HG03469 (cell line): ENCODE data around the gene PEX7.
"Not testable (repeated sequence)": the region's sequence is repeated elsewhere in the genome, so short reads cannot be mapped to it uniquely, and the experiment has no call there.

Experiments used
- ATAC-seq: cut with Tn5 transposase; IDR thresholded peaks from one replicate; pipeline ENCODE4 v1.9.1; 2021; ENCODE audit warnings: mild to moderate bottlenecking, moderate library complexity, moderate number of reproducible peaks; ENCODE audit not compliant: unreplicated experiment

The PEX7 gene

DNA sequence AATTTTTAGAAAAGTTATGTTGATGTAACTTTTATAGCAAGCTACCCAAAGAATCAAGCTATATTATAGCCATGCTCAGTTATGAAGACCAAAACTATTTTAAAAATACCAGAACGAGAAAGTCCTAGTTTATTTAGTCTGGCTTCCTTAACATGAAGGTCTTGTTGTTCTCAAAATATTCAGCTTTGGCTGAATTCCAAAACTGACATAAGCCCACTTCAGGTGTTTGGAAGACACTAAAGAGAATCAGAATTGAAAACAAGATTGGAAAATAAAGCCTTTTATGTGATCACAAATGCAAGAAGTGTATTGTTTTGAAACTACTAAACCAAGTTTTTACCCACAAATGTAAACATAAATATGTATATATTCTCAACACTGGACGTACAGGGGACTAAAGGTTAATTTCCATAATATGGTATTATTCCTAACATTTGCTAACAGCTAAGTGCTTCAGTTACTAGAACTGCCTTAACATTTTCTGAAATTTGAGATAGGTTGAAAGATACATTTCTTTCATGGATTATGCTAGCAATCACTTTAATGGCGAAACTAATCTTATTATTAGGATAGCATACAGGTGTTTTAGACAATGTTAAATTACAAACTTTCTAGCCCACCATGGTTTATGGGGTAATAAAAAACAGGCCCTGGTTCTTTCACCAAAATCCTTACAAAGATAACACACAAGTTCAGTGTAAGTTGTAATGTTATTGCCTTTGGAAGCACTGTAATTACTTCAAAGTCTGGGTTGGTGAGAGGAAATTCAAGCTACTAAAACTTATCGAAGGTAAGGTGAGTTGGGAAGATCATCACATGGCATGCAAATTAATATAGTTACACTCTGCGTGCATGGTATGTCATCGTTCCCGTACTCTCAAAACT is 31.7 kb upstream of the PEX7 start:
- no peak for ATAC-seq

DNA sequence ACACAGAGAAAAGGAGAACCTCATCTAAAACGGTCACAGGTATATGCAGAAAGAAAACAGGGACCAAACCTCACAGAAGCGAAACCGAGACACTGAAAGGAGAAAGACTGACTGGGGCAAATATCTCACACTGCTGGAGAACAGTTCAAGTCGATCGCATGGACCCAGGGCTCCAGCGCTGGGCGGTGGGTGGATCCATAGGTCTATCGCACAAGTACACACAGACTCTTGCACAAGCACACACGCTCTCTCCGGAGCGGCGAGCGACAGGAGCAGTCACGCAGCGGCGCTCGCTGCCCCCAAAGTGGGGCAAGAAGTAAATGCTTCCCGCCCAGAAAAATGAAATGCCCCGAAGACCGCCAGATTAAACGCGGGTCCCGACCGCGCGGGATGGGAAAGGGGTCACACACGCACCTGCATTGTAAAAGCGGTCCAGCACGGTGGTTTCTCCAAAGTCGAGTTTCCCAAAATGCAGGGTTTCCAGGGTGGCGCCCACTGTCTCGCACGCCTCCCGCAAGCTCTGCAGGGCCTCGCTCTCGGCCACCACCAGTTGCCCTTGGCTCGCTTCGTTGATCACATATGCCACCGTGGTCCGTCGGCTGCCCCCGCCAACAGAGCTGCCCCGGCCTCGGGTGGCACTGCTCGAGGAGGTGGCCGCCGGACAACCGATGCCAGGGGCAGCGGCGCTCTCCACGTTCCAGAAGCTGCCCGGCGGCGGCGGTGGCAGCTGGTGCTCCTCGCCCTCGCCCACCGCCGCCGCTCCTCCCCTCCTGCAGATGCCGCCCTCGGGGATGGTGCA is 30.9 kb upstream of the PEX7 start:
- peak; percentile 24 for ATAC-seq

DNA sequence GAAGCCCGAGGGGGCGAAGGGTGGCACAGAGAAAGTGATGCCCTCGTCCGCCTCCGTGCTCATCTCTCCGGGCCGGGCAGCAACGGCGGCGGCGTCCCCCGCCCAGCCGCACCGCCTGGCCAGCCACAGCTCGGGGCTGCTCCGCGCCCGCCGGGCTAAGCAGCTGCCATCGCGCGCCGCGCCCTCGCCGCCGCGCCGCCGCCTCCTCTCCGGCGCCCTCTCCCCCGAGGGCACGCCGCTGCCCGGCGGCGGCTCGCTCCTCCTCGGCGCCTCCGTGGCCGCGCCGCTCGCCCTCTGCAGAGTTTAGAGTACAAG is 30.3 kb upstream of the PEX7 start:
- ATAC-seq: no peak

DNA sequence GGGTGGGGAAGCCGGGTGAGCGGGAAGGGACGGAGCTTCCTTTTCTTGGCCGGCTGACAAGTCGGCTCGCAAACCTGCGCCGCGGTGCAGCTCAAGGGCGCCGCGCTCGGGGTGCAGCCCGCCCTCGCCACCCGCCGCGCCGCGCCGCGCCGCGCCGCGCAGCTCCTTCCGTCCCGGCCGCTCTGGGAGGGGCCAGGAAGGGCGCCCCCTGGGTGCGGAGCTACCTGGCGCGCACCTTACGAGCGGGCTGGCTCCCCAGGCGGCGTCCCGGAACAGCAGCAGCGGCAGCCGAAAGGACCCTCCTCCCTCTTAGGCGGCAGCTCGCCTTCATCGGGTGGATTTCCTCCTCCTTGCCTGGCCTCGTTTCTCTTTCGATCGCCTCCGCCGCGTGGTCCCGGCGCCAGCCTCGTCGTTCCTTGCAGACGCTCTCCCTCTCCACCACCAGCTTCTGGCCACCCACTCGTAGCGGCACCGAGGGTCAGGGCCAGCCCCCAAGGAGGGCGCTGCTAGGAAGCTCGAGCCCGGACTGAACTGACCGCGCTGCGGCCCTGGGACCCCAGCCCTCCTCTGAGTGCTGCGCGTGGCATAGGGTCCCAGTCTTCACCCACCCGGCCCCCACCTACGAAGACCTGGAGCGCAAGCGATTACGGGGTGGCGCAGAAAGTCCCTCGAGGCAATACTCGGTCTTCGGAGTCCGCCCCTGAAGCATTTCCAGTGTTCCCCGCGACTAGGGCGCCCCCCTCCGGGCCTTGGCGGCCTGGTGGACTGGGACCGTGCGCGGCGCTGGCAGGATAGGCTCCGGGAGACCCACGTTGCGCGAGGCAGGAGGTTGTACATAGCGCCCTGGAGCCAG is 29.8 kb upstream of the PEX7 start, which contains the start of gene MAP3K5:
Gene MAP3K5, minus strand, starts transcription at position 68 of the 853 bp plus-strand sequence. CDS start 320 bp downstream, outside the sequence.
- ATAC-seq: peak; percentile 40

DNA sequence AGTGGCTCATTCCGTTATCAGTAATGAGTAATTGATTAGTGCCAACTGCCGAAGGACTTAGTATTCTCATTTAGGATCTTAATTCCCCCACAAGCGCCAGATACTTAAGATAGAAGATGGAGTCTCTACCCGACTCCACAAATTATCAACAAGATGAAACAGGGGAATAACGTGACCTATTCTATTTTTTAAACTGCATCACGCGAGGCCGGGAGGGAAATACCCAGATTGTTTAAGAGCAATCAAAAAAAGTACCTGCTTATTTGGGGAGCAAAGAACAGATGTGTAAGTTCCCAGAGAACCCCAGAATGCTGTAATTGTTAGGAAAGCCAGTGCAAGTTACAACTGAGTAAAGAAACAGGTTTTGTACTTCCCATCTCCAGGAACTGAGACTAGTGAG is 29.0 kb upstream of the PEX7 start:
- no peak for ATAC-seq

DNA sequence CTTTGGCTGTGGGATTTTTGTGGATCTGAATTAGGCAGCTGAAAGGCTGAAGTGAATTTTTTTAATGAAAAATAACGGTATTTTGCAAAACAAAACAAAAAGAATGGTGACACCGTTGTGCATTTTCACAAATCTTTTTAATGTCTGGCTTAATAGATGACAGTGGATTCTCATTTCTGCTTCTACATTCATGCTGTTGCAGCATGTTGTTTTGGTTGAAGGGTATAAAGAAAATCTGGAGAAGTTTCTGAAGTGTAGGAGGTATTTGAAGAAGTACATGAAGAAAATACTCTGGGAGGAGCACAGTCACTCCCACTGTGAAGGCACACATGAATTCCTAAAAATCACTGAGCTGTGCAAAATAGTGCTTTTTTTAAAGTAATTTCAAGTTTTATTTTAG is 27.0 kb upstream of the PEX7 start:
- no peak for ATAC-seq

DNA sequence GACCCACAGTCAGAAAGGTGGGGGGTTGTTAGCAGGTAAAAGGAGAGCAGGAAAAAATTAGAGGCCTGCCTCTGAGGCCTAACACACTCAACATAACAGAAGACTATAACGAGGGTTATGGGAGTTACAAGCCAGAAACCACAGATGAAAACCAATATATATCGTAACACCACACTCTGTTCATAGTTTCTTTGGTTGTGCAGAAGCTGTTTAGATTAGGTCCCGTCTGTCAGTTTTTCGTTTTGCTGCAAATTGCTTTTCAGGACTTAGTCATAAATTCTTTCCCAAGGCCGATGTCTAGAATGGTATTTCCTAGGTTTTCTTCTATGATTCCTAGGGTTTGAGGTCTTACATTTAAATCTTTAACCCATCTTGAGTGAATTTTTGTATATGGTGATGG is 26.4 kb upstream of the PEX7 start:
- ATAC-seq: no peak

DNA sequence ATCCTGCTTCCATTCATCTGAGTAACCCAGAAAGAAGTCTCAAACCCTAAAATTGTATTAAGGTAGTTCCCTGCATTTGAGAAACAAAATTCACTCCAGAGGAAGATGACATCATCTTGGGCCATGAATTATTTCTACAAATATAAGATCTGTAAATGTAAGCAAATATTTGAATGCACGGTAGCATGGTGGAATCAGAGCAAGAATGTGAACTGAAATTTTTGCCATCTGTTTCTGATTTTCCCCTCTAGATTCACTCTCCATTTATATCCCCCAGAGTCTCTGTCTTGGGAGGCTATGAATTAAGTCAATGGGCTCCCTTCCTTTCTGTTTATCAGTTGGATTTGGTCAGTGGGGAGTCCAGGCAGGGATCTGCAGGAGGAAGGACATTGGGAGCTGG is 24.3 kb upstream of the PEX7 start:
- no peak for ATAC-seq

DNA sequence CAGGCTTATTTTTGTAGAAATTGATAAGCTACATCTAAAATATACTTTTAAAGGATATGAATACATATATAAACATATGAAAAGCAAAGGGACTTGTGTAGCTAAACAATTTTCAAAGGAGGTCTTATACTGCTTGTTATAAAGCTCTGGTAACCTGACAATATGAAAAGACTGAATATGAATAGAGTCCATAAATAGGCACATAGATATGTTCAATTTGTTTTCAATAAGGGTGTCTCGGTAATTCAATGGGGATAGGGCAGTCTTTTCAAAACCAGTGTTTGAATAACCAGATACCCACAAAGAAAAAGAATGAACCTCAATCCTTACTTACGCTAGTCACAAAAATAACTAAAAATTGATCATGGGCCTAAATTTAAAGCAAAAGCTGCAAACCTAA is 20.8 kb upstream of the PEX7 start:
- ATAC-seq: no peak

DNA sequence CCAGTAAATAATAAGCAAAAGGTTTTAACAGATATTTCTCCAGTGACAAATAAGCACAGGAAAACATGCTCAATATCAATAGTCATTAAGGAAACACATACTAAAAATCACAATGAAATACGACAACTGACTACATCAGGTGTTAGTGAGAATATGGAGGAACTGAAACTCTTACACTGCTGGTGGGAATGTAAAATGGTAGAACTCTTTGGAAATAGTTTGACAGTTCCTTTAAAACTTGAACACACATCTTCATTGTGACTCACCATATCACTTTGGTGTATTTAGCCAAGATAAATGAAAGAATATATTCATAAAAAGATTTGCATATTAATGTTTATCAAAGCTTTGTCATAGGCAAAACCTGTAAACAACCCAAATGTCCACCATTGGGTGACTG is 18.8 kb upstream of the PEX7 start:
- no peak for ATAC-seq

DNA sequence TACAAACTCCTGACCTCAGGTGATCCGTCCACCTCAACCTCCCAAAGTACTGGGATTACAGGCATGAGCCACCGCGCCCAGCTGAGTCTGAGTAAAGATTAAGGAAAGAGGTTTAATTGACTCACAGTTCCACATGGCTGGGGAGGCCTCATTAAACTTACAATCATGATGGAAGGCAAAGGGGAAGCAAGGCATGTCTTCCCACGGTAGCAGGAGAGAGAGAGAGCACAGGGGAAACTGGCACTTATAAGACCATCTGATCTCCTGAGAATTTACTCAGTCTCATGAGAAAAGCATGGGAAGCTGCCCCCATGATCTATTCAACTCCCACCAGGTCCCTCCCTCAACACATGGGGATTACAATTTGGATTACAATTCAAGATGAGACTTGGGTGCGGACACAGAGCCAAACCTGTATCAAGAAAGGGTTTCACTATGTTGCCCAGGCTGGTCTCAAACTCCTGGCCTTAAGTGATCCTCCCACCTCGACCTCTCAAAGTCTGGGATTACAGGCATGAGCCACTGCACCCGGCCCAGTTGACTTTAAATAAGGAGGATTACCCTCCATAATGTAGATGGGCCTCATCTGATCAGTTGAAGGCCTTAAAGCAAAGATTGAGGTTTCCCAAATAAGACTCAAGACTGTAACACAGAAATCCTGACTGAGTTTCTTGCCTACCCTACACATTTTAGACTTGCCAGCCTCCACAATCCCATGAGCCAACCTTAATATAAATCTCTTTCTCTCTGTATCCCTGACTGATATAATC is 13.1 kb upstream of the PEX7 start:
- ATAC-seq: no peak

DNA sequence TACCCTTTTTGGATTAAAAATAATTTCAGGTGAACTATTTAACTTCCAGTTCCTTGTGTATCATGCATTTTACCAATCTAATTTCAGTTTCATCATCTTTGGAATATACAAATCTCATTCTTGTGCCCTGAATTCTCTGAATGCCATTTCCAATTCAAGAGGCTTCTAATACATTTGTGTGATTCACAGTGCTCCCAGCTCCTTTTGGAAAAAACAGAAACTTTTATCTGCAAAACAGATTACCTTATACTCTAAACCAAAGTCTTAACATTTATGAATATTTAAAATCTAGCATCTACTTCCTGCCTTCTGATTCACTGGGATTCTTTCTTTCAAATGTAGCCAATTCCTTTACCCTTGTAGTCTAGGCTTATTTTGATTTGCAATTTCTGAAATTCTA is 11.1 kb upstream of the PEX7 start:
- no peak for ATAC-seq

DNA sequence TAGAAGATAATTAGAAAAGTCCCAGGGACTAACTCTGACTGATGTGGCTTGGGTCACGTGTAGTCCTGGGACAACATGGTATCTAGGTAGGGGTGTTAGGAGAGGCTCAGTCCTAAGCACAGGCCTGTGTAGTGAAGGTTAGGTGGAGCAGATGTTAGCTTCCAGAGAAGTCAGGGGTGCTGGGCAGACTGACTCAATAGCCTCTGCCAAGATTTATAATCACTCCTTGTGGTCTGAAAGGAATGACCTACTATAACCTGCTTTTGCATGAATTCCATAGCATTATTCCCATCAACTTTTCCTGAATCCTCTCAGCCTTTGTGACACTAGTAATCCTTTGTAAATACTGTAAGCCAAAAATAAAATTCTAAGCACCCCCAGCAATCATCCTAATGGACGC is 10.2 kb upstream of the PEX7 start:
- ATAC-seq: no peak

DNA sequence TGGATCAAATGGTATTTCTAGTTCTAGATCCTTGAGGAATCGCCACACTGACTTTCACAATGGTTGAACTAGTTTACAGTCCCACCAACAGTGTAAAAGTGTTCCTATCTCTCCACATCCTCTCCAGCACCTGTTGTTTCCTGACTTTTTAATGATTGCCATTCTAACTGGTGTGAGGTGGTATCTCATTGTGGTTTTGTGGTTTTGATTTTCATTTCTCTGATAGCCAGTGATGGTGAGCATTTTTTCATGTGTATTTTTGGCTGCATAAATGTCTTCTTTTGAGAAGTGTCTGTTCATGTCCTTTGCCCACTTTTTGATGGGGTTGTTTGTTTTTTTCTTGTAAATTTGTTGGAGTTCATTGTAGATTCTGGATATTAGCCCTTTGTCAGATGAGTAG is 6.8 kb upstream of the PEX7 start:
- not testable (repeated sequence) for ATAC-seq

DNA sequence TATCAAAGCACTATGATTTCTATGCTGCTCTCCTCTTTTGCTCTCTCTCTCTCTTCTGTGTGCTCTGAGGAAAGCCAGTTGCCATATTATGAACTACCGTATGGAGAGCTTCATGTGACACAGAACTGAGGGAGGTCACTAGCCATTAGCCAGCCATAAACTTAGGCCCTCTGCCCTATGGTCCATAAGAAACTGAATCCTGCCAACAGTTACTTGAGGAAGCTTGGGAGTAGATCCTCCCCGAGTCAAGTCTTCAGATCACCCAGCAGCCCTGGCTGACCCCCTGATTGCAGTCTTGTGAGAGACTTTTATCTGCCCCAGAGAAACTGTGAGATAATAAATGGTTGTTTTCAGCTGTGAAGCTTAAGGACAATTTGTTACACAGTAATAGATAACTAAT is 5.7 kb upstream of the PEX7 start:
- ATAC-seq: no peak

DNA sequence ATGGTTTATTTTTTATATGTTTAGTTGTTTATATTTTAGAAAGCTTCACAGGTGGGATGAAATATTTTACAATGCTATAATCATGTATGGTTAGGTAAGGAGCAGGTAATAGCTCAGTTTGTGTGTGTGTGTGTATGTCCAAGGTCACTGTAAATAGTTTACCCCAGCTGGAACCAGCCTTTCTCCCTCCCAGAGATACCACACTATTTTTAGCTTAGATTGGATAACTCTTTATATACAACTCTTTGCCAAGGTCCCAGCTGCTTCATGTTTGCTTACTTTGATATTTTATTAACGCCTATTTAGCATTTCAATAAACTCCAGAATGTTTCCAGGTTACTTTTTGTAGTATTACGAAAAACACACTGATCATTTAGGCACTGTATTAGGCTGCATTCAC is 1.8 kb upstream of the PEX7 start:
- no peak for ATAC-seq

DNA sequence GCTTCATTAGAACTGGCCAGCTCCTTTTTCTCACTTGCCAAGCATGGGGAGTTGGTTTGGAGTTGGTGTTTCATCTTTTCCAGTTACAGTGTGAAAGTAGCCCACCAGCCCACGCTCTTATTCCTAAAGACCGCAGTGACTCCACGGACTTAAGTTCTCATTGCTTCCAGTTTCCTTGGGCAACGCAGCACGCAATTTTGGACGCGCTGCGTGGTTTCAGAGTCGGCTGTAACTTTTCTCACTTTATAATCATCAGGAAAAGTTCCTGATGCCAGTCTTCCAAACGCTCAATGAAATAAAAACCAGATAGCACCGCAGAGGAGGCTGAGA is 381 bp upstream of the PEX7 start:
- no peak for ATAC-seq

DNA sequence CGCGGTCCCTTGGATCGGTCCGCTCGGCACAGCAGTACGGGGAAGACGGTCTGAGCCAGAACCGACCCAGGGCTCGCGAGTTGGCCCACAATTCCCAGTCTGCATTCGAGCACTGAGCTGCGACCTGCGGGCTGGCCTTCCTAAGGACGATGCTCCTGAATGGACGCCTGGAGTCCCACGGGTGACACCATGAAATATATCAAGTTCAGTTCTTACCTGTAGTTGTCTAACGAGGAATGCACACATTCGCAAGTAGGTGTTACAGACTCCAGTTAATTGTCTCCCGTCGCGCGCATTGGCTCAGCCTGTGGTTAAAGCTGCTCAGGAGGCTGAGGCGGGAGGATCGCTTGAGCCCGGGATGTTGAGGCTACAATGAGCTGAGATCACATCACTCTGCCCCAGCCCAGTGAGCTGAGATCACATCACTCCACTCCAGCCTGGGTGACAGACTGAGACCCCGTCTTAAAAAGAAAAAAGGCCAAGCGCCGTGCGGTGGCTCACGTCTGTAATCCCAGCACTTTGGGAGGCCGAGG is 802 bp downstream of the PEX7 start:
- no peak for ATAC-seq

DNA sequence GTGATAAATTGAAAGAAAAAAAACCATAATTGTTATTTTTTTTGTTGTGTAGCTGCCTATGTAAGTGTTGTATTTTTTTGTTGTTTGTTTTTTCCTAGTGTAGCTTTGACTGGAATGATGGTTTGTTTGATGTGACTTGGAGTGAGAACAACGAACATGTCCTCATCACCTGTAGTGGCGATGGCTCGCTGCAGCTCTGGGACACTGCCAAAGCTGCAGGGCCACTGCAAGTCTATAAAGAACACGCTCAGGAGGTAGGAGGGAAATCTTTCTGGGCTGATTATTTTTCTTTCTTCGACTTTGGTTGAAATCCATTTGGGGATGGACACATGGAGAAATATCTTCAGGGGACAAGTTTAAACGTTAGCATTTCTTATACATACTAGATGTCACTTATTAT is 3.8 kb downstream of the PEX7 start:
- no peak for ATAC-seq

DNA sequence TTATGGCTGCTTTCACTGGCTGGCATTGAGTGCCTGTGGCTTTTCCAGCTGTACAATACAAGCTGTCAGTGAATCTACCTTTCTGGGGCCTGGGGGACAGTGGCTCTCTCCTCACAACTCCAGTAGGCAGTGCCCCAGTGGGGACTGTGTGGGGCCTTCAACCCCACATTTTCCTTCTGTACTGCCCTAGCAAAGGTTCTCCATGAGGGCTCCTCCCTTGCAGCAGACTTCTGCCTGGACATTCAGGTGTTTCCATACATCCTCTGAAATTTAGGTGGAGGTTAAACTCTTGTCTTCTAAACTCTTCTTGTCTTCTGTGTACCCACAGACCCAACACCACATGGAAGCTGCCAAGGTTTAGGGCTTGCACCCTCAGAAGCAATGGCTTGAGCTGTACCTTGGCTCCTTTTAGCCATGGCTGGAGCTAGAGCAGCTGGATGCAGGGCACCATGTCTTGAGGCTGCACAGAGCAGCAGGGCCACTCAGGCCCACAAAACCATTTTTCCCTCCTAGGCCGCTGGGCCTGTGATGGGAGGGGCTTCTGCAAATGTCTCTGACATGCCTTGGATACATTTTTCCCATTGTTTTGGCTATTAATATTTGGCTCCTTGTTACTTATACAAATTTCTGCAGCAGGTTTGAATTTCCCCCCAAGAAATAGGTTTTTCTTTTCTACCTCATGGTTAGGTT is 9.6 kb downstream of the PEX7 start:
- ATAC-seq: no peak
